SK-N-DZ (cell line): ENCODE data around the gene PRMT7.

Source experiments
- DNase-seq: peaks from one replicate; pipeline ENCODE4 v3.0.0-alpha.2; 2015; ENCODE audit warnings: low spot score
- small RNA-seq, 2 experiments: library from RNA; depleted of rRNA; stranded (forward); fragments of <200 nt; gene quantifications; one replicate each; pipeline ENCODE3, GENCODE V24; 2014

PRMT7 gene

DNA sequence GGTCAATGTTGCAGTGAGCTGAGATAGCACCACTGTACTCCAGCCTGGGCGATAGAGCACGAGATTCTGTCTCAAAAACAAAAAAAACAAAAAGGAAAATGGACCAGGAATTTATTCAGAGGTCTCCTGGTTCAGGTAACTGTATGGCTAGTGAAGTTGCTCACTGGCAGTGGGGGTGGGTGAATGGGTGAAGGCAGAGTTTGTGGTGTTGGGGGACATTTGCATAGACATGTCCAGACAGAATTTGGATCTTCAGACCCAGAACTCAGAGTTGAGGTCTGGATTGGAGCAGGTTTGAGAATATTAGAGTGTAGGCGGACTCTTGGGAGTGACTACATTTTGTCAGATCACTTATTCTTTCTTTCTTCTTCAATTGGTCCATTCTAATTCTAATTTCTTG lies 82.5 kb downstream of the PRMT7 start:
- no peak for DNase-seq

DNA sequence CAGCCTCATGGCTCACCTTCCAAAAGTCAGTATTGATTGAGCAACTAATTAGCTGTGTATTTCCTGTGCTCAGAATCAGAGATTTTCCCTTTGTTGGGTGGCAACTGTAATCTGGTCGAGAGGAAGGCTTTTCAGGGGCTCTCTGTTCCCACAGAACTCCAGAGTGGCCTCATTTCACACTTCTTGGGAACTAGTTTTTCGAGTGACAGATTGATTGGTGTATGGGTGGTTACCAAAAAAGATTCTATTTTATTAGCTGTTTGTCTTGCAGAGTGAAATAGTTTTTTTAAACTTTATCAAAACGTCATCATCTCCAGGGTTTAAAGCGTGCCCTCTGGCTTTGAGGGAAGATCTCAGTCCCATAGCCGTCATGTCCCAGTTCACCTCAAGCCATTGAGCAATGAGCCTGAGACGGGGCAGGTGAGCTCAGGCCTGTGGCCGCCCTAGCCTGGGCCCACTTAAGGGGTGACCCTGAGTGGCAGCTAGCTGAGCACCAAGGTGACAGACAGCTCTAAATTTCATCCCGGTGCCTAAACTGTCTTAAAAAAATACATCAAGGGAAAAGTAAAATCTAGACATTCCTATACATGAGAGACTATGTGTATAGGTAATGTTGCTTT lies 84.5 kb downstream of the PRMT7 start:
- DNase-seq, result no peak

DNA sequence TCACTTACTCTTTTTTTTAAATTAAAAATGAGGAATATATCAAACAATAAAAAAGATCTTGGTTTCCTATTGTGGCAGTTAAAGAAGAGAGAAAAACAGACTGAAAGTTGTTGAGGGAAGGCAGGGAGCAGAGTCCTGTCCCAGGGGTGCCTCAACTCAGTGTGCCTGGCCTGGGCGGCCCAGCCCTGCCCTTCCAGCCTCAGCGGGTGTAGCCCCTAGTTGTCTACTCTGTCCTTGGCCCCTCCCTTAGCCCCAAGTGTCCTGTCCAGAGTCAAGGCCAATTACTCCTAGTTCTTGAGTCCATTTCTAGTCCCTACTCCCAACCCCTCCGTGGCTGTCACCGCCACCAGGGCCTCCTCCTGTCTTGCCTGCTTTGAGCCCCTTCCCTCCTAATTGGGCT lies 85.0 kb downstream of the PRMT7 start:
- no peak for DNase-seq

DNA sequence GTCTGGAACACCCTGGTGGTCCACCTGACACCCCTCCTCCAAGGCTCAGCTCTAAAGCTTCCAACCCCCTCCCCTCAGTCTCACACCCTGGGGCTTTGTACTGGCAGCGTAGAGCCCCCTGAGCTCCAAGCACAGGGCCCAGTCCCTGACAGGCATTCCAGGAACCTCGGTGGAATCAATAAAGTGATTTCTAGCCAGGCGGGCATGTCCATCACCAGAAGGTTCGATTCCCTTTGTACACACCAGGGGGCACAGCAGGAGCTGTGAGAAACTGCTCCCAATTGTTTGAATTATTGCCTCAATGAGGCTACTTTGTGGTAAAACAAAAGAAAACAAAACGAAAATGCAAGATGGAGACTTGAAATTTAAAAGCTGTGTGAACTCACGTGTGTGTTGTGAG lies 85.7 kb downstream of the PRMT7 start:
- DNase-seq, result no peak

DNA sequence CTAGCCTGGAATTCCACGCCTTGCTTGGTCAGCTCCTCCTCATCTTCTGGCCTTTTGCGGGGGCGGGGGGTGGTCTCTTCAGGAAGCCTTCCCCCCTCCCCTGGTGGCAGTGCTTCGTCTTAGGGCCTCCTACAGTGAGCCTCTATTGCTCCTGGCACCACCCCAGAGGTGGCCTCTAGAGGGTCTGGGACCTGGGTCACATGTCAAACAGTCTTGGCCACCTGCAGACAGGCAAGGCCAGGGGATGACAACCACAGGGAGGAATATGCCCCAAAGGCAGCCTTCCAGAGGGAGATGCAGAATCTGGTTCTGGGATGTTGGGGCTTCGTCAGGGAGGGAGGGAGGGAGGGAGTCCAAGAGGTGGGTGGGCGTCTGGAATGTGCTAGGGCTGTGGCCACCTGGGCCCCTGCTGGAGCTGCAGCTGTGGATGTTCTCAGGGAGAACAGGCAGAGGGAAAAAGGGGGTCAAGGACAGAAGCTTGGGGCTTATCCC lies 86.9 kb downstream of the PRMT7 start:
- DNase-seq, result no peak

DNA sequence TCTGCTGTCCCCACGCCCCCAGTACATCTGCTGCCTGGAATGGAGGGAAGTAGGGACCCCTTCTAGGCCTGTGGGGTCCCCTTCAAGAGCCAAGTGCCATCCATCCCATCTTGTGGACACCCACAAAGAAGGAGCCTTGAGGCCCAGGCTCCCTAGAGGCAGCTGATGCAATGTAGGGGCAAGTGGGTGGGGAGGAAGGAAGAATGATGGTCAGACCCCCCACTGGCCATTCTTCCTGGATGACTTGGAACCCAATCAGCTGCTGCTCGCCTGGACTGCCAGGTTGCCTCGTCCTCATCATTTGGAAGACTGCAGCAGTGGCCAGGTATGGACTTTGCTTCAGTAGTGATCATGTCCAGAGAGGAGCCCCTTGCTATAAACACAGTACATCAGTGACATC lies 88.6 kb downstream of the PRMT7 start:
- no peak for DNase-seq

DNA sequence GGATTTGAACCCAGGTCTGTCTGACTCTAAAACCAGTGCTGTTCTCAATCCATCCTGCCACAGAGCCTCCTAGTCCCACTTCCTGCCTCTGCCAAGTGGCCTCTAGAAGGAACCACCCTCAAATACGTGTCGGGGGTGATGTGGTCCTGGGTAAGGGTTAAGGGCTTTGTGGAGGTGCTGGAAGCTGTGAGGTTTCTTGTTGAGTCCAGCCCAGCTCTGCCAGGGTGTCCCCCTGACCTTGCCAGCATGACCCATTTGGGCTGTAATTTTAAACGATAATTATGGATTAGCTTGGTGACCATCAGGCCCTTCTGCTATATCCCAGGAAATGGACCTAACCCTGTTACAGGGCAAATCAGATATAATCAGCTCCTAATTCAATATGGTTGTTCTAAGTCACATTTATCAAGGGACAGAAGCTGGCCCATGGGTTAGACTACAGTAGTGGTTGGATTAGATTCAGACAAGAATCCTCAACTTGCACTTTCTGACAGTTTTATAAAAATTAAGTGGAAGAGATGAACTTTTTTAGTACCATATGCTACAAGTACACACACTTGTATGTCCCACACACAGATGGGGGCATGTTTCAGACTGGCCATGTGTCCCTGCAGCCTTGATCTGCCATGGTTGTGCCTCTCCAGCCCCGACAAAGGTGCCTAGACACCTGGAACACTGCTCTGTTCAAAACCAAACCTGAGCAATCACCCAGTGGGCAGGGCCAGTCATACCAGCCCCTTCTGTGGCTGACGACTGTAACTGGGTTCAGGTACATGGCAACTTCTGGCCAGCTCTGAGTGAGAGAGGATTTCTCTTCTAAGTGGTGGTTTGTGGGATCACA lies 89.5 kb downstream of the PRMT7 start:
- peak; percentile 73 for DNase-seq

DNA sequence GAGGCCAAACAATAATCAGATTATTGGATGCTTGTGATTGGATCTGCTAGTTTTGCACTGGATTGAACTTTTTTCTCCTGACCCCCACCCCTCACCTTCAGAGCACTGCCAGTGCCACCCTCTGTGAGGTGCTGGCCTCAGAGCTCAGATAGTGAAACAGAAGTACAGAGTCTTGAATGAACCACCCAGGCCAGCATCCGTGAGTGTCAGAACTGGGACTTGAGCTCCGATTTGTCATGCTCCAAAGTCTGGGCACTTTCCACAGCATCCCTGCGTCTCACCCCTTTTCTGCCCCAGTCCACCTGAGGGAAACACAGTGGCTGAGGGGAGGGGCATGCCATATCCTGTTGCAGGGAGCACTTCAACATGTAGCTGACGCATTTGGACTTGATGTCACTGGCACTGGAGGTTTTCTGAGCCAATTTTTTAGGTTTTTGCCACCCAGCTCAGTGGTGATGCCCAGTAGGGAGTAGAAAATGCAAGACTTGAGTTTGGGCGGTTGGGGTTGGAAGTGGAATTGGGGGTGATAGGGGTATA lies 90.2 kb downstream of the PRMT7 start:
- no peak for DNase-seq

DNA sequence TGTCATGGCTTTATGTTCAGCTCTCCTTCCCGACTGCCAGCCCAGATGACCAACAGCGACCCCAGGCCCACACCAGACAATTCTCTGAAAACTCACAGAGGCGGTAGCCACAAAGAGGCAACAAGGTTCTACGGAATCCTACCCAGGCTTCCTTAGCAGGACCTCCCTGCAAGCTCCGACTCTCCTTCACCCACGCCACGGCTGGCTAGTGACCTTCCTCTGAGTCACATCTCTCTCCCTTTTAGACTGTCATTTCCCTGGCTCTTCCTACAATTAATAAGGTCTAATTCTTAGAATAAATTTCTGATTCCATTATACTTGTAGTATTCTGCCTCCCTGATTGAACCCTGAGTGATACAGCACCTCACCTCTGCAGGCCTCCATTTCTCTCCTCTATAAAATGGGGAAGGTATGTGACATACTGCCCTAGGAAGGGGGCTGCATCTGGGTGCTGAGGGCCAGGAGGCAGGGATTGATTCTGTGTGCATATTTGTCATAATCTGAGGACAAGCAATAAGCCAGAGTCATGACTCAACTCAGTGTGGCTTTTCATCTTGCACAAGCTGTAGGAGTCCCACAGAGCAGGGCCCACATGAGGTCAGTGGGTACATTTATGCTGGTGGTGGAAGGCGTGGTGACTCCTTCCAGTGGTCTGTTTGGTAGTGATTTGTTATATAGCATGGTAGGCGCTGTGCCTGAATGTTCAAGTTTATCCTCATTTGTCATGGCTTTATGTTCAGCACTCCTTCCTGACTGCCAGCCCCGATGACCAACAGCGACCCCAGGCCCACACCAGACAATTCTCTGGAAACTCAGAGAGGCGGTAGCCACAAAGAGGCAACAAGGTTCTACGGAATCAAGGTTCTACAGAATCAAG lies 91.3 kb downstream of the PRMT7 start:
- no peak for DNase-seq

DNA sequence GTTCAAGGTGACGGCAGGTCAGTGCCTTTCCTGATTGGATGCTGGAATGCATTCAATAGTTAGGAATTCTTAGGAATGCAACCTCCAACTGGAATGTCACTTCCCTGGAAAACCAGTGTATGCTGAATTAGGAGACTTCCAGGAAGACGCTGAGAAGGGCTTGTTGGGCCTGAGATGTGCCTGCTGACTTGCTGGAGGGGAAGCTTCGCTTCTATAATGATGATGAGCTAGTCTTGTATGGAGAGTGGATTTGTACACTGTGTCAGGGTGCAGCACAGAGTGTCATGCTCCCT lies 91.9 kb downstream of the PRMT7 start:
- DNase-seq, result no peak

DNA sequence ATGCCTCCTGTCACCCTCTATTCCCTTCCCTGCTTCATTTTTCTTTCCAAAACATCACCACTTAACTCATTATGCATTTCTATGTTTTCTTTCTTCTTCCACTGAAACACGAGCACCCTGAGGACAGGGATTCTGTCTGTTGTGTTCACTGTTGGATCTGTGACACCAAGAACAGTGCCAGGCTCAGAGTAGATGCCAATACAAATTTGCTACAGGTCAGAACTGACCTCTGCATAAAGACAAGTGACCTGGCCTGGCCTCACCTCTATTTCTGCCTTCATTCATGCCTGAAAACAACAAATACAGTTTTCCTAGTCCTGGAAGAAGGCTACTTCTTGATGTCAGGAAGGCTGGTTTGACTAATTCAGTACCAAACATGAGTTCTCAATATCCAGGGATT lies 92.4 kb downstream of the PRMT7 start:
- no peak for DNase-seq

DNA sequence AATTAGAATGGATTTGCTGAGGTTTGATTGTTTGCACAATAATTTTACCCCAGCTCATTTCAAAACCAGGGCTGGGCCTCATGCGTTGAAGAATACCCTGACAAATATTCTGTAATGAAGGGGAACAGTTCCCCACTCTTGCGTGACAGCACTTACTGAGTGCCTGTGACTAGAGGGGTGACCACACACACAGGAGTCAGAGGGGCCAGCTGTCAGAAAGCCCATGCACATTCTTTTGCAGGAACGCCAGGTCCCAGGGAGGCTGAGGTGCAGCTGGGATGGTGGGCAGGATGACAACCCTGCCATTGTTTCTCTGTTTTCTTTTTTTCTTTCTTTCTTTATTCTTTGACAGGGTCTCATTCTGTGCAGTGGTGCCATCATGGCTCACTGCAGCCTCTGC lies 92.9 kb downstream of the PRMT7 start:
- no peak for DNase-seq

DNA sequence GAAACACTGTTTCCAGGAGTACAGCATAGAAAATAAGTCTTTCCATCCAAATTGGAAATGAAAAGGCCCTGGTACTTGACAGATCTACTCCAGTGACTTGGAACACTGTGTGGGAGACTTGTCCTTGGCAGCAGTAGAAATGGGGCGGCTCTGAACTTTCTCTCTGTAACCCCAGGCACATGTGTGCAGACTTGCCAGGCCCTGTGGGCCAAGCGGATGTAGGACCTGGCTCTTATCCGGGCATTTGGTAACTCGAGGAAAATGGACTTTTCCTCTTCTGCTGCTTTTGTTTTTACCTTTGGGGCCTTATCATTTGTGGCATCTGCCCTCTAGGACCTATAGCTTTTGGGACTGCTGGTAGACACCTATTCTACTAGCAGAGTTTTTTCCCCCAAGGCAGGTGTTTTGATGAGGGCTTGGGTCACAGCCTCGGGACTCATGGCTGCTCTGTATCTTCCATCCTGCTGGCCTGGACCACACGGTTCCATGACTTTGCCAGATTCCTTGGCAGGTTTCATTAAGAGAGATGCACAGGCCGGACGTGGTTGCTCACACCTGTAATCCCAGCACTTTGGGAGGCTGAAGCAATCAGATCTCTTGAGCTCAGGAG lies 94.0 kb downstream of the PRMT7 start:
- no peak for DNase-seq

DNA sequence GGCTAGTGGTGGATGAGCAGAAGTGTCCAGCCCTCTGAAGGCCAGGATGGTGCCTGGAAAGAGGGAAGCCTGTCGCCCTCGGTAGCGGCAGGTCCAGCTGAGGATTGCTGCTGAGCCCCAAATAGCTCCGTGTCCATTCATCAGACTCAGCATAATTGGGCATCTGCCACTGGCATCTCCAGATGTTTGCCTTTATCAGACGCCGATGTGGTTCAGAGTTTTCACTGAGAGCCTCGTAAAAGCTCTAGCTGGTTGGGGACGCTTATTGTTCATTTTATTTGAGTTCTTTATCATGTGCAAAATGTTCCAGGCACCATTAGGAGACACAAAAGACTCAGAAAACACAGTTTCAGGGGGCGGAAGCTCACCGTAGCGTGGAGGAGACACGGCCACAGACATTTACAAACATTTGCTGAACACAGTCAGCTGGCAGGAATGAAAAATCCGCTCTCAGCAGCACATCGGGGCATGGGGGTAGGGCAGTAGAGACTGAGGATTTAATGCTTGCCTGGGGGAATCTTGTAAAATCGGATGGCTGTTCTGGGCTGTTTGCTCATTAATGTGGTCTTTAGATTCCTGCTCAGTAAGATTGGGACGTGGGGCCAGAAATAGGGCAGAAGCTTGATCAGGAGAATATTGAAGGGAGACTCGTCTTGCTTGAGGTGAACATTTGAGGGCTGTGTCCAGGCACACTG lies 95.8 kb downstream of the PRMT7 start:
- DNase-seq, result no peak

Small RNAs within 50 kb of the gene (small RNA-seq; reads per million reads assigned to genes)
- gene RNU4-30P (0 reads per million in 2 experiments), gene RNU6-1262P (0 to 0.03 reads per million in 2 experiments)
